GM18519 (cell line): ENCODE measurements around the gene NUS1.
"Not testable (repeated sequence)": the region's sequence is repeated elsewhere in the genome, so short reads cannot be mapped to it uniquely, and the experiment has no call there.

Source experiments
- ATAC-seq: cut with Tn5 transposase; IDR thresholded peaks from one replicate; pipeline ENCODE4 v1.9.1; 2021; ENCODE audit warnings: mild to moderate bottlenecking, moderate library complexity; ENCODE audit not compliant: unreplicated experiment, low FRiP score

The NUS1 gene

DNA sequence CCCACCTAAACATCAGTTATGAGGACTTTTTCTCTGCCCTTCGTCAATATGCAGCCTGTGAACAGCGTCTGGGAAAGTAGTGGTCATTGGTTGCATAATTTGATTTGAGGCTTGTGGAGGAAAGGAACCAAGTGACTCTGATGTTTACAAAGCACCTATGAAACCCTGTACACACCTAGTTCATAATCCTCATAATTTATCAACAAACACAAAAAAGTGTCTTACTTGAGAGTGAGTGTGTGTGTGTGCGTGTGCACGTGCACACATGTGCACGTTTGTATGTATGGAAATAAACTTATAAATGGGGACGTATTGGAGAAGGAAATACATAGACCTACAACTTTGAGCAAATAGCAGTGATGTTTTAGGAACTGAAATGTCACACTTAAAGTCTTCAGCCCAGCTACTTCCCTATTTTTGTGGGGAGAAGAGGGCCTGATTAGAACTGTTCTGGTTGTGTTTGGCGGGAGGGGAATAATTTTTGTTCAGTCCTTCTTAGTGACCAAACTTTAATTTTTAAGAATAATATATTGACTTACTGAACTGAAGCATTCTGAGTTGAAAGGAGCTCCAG is 31.8 kb downstream of the NUS1 start:
- ATAC-seq = not testable (repeated sequence)

DNA sequence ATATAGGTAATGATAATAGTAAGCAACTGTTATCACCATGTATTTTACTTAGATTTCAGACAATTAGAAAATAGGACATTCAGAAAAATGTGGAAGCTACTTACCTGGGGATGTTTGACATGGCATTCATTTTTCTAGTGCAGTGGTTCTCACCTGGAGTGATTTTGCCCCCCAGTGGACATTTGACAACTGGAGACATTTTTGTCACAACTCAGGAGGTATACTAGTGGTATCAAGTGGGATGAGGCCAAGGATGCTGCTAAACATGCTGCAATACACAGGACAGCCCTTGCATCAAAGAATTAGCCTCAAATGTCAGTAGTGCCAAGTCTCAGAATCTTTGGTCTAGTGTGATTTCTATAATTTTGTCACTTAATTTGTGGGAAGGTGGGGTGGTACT is 36.1 kb downstream of the NUS1 start:
- no peak for ATAC-seq

DNA sequence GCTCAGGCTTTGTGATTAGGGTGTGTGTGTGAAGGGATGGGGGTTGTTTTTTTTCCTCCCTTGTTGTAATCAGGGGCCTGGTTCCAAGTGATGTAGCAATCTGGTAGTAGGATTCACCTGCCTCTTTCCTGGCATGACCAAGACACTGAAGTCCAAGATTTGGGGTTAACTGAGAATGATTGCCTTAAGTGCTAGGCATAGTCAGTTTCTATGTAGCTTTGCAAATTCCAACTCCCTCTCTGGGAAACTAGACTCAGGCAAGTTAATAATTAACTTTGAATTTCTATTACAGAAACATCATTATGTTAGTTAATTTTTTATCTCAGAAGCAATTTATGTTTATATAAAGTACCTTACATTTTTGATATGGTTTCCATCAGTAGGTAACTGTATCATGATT is 43.6 kb downstream of the NUS1 start:
- ATAC-seq = no peak

- not testable (repeated sequence) for ATAC-seq
These were observed 46.3 kb downstream of the NUS1 start for GRCh38 chr6:117721520-117721919.

DNA sequence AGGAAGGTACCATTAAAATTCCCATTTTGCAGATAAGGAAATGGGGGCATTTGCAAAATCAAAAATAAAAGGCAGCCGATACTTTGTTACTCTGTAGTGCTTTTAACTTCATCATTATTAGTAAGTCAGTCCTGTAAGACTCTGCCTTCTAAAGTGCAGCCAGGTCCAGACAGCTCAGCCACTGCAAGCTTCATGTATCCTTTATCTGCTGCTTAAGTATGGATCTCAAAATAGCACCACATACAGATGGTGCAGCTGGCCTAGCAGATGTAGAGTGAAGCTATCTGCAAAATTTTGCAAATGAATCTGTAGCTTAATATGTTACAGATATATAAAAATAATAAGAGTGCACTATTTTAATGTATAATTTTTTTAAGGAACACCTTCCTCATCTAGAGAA is 53.4 kb downstream of the NUS1 start:
- ATAC-seq = no peak

- ATAC-seq = no peak
These were observed 54.3 kb downstream of the NUS1 start for GRCh38 chr6:117729613-117730012.

DNA sequence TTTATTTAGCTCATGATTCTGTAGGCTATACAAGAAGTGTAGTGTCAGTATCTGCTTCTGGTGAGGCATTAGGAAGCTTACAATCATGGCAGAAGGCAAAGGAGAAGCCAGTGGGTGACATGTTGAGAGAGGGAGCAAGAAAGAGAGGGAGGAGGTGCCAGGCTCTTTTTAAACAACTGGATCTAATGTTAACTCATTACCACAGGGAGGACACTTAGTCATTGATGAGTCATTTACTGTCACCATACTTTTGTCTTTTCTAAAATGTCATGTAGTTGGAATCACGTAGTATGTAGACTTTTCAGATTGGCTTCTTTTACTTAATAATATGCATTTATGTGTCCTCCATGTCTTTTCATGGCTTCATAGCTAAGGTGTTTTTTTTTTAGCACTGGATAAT is 58.1 kb downstream of the NUS1 start:
- ATAC-seq = no peak

GRCh38 chr6:117739869-117740268 is 64.6 kb downstream of the NUS1 start:
- no peak for ATAC-seq

DNA sequence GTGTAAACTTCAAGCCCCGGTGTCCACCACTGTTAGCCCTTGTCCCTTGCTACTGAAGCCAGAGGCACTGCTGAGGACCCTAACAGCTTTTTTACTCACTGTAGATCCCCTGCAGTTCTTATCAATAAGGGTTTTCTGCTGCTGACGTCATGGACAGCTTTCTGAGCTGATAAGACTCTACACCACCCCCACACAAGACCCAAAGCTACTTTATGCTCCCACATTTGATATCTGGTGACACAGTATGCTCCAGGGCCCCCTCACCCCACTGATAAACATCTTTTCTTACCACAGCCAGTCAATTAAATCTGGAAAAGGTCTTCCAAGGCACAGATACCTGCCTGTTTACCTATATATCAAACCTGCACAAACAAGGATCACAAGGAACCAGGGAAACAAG is 65.3 kb downstream of the NUS1 start:
- ATAC-seq = no peak

GRCh38 chr6:117750675-117751074 is 75.4 kb downstream of the NUS1 start:
- ATAC-seq = not testable (repeated sequence)
